NCI-H1930 (cell line): ENCODE data around the gene SLC22A7.

Source experiments
- DNase-seq, 2 experiments: peaks; one replicate each; lab custom pipeline; 2025; lab: John Stamatoyannopoulos, UW

SLC22A7 gene, protein sequence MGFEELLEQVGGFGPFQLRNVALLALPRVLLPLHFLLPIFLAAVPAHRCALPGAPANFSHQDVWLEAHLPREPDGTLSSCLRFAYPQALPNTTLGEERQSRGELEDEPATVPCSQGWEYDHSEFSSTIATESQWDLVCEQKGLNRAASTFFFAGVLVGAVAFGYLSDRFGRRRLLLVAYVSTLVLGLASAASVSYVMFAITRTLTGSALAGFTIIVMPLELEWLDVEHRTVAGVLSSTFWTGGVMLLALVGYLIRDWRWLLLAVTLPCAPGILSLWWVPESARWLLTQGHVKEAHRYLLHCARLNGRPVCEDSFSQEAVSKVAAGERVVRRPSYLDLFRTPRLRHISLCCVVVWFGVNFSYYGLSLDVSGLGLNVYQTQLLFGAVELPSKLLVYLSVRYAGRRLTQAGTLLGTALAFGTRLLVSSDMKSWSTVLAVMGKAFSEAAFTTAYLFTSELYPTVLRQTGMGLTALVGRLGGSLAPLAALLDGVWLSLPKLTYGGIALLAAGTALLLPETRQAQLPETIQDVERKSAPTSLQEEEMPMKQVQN

DNA sequence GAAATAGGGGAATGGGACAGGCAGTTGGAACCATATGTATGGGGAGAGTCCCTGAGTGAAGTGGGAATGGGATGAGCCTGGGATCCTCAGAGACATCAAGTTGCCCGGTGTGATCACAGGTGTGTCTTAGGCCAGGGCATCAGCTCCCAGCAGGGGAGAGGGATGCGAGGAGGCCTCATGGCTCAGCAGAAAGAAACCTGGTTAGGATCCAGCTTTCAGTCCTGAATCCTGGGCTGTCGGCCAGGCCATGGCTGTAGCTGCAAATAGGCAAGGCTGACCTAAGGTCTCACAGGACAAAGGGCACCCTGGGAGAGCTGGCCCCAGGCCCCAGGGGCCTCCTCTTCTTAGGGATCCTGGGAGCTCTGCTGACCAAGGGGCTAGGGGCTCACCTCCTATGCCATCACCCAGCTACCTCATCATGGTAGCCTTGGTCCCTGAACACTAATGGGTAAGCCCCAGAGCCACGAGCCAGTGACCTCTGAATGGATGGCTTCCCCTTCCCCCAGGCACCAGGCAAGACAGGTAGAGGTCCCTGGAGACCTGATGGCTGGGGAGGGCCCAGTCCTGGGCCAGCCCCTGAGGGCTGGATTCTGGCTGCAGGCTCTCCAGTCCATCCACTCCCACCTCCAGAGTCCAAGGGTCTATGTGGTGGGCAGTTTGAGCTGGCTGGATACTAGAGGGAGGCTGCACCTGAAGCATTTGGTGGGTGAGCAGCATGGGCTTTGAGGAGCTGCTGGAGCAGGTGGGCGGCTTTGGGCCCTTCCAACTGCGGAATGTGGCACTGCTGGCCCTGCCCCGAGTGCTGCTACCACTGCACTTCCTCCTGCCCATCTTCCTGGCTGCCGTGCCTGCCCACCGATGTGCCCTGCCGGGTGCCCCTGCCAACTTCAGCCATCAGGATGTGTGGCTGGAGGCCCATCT, at the start of gene SLC22A7:
Gene SLC22A7 (plus strand): TSS at position 617 of the 921 bp plus-strand sequence. CDS start 99 bp downstream, at position 716.
- DNase-seq, result no peak

DNA sequence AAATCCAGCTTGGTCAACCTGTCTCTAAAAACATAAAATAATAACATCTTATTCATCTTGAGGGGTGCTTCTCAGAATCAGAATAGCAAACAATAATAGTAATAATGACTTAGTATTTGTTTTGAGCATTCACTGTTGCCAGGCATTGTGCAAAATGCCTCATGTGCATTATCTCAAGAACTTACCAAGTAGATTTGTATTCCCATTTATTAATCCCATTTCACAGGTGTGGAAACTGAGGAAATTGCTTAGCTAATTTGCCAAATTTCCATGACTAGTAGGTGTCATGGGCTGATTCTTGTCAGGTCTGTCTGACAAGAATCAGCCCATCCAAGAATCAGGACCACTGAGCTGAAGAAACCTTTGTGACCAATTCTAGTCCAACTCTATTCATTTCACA, 49.3 kb upstream of the SLC22A7 start:
- no peak for DNase-seq

DNA sequence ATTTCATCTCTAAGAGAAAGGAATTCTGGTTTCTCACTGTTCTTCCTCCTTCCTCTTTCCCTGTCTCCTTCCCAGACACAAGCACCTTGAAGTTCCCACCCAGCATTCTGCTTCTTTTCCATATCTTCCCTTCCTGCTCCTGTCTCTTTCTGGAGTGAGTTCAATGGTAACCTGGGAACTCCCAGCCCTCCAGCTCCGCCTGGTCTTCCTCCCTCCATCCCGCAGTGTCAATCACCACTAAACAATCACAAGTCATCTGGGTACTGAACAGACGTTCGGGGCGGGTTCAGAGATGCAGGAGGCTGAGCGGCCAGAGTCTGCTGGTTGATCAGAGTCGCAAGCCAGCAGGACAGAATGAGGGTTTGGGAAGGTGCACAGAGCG, 47.1 kb upstream of the SLC22A7 start:
- DNase-seq, result no peak

DNA sequence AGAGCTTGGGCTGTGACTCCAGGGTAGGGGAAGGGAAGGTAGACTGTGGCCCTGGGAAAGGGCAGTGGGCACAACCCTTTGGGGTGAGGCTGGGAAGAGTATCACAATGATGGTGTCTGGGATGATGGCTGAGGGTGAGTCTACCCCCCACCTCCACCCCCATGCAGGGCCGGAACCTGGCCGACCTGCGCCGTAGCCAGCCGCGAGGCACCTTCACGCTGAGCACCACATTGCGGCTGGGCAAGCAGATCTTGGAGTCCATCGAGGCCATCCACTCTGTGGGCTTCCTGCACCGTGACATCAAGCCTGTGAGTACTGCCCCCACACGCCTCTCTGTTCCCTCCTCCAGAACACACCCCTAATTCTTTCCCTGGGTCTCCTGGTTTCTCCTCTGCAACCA, 44.7 kb upstream of the SLC22A7 start:
- no peak for DNase-seq

DNA sequence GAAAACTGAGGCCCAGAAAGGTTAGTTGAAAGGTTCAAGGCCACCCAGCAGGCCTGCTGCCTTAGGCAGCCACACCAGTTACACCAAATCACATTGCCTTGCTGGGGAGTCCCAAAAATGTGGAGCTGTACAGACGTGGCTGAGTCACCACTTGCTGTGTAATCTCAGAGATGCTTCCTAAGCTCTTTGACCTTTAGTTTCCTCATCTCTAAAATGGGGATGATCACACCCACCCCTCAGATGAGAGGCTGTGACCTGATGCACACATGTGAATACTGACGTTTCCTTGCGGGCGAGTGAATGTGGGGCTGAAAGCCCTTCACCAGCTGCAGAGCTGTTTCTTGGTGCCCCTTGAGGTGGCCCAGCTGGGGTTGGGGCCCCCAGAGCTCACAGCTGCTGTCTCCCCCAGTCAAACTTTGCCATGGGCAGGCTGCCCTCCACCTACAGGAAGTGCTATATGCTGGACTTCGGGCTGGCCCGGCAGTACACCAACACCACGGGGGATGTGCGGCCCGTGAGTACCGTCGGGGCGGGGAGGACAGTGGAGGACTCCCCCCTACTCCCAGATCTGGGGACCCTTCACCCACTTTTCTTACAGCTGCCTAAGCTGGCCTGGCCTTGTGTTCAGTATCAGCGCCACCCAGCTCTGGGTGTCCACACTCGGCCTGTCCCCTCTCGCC, 43.8 kb upstream of the SLC22A7 start:
- DNase-seq, result no peak

DNA sequence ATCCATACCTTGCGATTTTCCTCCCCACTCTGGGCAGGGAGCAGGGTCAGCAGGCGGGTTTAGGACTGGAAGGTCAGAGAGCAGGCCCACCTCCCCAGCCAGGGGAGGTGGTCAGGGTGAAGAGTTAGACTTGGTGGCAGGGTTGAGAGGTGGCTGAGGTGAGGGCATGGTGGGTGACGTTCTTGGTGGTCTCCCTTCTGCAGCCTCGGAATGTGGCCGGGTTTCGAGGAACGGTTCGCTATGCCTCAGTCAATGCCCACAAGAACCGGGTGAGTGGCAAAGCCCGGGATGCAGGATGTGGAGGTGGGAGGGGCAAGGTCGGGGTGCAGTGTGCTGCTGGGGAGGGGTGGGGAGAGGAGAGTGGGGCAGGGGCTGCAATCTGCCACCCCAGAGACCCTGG, 43.2 kb upstream of the SLC22A7 start:
- DNase-seq, result no peak

DNA sequence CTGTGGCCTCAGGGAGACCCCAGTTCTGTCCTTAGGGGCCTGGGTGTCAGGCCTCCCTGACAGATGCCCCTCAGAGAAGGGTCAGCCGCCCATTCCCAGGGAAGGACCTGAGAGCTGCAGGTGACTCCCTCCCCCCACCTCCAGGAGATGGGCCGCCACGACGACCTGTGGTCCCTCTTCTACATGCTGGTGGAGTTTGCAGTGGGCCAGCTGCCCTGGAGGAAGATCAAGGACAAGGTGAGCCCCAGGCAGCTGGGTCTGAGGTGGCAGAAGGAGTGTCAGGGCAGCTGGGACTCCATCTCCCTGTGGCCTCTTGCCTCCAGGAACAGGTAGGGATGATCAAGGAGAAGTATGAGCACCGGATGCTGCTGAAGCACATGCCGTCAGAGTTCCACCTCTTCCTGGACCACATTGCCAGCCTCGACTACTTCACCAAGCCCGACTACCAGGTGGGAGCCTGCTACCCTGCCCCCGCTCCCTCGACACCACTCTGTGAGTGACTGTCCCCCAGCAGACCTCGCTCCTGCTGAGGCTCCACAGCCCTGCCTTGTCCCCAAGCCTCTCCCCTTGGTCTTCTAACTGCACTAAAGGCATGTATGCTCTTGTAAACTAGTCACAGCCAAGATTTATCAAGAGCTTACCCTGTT, 42.5 kb upstream of the SLC22A7 start:
- no peak for DNase-seq

DNA sequence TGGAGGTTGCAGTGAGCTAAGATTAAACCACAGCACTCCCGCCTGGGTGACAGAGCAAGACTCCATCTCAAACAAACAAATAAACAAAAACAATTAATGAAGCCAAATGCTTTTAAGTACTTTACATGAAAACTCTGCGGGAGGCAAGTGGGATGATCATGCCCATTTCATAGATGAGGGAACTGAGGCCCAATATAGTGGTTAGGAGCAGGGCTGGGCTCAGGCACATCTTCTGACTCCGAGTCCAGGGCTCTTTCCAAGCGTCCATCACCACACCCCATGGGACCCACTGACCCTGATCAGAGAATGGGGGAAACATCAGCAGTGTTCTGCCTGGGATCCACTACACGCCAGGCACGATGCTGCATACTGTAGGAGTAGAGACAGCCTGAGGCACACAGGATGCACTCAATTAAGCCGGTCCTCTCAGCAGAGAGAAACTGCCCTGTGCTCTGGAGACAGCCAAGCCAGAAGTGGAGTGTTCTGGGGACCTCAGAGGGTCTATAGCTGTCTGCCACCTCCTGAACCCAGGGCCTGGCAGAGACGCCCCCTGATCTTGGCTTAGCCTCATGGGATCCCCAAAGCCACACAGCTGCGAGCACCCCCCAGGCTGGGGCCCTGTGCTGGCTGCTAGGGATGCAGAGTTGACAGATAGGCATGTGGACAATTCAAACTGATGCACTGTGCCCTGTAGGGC, 41.2 kb upstream of the SLC22A7 start:
- no peak for DNase-seq

DNA sequence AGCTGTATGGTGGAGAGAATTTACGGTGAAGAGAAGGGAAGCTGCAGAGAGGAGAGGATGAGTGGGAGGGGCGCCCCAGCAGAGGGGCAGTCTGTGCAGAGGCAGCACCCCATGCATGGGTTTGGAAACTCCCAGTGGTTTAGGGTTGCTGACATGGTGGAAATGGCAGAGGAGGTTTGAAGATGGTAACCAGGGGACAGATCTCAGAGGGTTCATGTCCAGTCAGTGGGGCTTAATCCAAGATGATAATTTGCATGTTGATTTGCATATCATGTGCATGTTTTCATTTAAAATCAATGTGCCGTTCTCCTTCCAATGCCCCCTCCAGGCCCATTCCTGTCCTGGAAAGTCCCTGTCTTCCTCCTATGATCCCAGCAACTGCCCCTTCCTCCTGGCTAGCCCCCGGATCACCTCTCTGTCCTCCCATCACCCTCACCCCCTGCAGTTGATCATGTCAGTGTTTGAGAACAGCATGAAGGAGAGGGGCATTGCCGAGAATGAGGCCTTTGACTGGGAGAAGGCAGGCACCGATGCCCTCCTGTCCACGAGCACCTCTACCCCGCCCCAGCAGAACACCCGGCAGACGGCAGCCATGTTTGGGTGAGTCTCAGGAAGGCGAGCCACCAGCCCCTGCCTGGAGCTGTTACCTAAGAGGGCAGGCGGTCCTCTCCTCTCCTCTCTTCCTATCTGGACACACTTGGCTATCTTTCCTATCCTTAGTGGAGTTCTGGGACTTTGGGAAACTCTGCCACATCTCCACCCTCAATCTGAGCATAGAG, 40.5 kb upstream of the SLC22A7 start:
- DNase-seq, result no peak

DNA sequence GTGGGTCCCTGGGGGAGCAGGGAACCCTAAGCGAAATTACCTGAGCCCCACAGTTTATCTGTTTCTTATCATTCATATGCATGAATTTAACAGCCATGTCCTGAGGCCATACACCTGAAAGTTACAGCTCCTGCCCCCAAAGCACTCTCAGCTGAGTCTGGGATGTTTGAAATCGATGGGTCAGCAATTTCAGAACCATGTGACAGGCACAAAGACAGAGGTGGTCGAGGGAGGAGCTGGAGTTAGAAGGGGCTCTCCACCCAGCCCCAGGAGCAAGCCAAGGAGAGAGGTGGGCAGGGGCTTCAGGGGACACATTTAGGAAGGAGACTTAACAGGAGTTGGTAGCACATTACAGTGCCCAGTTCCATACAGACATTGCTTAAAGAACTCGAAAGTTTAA, 39.9 kb upstream of the SLC22A7 start:
- no peak for DNase-seq

DNA sequence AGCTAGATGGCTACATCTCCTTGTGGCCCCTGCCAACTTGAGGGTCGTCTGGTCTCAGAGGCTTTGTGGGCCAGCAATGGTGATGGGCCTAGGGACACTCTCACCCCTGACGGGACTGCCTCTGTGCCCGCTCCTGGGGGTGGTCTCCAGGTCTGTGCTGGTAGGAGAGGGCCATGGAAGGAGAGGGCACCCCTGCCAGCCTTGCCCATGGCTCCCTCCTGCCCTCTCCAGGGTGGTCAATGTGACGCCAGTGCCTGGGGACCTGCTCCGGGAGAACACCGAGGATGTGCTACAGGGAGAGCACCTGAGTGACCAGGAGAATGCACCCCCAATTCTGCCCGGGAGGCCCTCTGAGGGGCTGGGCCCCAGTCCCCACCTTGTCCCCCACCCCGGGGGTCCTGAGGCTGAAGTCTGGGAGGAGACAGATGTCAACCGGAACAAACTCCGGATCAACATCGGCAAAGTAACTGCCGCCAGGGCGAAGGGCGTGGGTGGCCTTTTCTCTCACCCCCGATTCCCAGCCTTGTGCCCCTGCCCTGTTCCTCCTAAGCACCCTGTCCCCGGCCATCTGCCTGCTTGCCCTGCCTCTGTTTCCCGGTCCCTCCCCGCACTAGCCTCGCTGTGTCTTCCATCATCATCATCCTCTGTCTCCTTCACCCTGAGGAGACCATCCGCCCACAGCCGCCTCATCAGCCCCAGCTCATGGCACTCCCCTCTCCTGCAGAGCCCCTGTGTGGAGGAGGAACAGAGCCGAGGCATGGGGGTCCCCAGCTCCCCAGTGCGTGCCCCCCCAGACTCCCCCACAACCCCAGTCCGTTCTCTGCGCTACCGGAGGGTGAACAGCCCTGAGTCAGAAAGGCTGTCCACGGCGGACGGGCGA, 39.0 kb upstream of the SLC22A7 start:
- no peak for DNase-seq

DNA sequence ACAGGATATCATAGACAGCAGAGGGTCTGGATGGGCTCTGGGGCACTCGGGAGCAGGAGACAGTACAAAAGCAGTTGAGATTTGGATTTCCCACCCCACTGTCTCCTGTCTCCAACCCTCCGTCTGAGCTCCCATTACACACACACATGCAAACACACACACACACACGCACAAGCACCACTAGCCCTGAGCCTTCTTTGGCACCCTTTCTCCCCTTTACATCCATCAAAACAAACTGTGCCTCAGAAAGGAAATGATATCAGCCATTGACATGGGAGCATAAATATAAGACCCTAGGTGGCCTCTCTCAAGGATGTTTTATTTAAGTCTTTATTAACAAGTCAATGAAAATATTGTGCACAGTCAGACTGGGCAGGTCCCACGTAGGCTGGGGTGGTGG, 37.3 kb upstream of the SLC22A7 start:
- no peak for DNase-seq

DNA sequence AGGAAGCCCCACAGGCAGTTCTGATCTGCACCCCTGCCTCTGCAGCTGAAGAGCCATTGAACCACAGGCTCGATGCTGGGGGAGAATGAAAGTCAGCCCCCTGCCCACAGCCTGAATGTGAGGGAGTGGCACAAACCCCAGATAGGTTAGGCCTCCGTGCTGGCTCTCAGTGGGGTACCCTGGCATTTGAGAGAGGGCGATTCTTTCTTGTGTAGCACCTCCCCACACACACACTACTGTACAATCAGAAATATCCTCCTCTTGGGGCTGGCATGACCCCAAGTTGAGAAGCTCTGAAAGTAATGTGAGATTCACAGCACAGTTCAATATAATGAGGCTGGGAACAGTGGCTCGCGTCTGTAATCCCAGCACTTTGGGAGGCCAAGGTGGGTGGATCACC, 36.9 kb upstream of the SLC22A7 start:
- DNase-seq, result no peak

DNA sequence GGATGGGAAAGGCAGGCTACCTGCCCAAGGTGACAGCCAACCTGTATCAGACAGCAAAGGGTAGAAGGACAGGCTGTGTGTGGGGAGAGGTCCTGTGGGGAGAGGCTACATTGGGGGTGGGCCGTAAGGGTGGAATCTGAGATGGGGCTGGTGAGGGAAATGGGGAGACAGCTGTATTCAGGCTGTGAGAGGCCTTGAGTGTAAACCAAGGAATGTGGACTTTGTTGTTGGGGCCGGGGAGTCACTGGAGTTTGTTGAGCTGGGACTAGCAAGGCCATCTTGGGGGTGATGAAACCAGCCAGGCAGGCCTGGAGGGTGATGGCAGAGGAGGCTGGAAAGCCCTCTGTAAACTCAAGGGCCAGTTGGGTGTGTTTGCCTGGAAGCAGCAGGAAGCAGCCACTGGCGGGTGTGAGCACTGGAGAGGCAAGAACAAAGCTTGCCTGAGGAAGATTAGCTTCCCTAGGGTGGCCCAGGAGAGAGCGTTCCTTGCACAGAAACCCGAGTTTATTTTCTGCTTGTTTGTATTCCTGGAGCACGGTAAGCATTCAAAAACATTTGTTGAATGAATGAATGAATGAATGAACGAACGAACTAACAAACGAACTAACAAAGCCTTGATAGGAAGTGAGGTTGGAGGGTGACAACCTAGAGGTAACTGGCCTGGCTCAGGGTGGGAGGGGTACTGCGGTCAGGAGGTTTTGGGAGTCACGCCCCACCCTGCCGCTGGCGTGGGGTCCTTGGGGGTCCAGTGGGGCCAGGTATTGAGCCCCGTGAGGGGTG, 35.9 kb upstream of the SLC22A7 start:
- no peak for DNase-seq

DNA sequence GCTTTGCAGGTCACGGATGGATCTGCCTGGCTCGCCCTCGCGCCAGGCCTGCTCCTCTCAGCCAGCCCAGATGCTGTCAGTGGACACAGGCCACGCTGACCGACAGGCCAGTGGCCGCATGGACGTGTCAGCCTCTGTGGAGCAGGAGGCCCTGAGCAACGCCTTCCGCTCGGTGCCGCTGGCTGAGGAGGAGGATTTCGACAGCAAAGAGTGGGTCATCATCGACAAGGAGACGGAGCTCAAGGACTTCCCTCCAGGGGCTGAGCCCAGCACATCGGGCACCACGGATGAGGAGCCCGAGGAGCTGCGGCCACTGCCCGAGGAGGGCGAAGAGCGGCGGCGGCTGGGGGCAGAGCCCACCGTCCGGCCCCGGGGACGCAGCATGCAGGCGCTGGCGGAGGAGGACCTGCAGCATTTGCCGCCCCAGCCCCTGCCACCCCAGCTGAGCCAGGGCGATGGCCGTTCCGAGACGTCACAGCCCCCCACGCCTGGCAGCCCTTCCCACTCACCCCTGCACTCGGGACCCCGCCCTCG, 35.2 kb upstream of the SLC22A7 start:
- DNase-seq, result no peak

DNA sequence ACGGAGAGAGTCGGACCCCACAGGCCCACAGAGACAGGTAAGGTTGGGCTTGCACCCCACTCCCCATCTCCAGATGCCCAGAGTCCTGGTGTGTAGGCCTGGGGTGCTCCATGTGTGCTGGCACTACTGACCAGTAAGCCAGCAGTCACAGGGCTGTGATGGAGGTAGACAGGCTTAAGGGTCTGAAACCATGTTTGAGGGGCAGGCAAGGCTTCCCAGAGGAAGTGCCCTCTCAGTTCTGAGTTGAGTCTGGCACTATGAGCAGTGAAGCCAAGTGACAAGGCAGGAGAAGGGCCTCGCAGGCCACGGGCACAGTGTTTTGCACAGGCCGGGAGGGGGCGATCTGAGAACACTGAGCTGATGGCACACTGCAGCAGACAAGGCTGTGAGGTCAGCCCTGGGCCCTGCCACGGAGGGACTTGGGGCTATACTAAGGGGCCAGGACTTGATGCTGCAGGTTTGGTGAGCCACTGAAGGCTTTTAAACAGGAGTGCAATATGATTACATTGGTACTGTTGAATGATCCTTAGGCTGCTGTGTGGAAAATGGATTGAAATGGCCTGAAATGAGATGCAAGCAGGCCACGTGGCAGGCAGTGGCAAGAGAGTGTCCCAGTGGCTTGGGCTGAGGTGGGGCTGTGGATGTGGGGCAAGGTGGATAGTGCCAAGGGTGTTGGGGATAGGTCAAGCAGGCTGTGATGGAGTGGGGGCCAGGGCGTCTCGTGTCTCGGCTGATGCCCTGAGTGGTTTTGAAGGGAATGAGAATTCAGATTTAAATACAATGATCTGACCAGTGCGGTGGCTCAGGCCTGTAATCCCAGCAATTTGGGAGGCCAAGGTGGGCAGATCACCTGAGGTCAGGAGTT, 34.5 kb upstream of the SLC22A7 start:
- no peak for DNase-seq

DNA sequence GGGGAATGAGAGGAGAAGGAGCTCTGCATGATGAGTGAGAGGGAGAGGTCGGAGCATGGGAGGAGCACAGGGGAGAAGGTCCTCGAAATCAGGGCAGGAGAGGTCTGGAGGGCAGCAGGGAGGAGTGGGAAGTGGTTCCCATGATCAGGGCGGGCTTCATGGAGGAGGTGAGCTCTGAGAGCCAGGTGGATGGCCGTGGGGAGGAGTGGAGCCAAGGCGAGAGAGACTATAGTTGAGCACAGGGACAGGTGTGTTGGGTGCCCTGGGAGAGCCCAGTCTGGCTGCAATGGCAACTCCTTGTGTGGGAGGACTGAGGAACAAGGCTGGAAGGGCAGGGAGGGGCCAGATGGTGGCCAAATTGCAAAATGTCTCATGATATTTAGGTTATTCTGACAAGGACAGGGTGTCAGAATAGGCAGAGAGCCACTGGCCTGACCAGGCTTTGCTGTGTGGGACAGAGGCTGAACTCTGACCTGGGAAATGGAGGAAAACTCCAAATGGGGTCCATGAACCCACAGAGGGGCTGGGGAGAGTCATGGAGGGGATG, 33.4 kb upstream of the SLC22A7 start:
- no peak for DNase-seq
